HepG2 (cell line): ENCODE measurements around the gene CCDC57. TPM values are rescaled to one million over a fixed set of nuclear protein-coding genes. Genes with fewer than 3 reads are reported as not detected.

Experiments
- ADNP ChIP-seq: sonication (generic); formaldehyde crosslinking; IDR thresholded peaks from 2 replicates; pipeline ENCODE4 v1.4.0; 2020; ENCODE audit warnings: missing genetic modification reagents
- BORCS8-MEF2B ChIP-seq: sonication (generic); formaldehyde crosslinking; IDR thresholded peaks from 2 replicates; pipeline ENCODE4 v1.8.0; 2022; ENCODE audit warnings: mild to moderate bottlenecking, missing genetic modification reagents
- ESRRA ChIP-seq: sonication (generic); formaldehyde crosslinking; IDR thresholded peaks from 2 replicates; pipeline ENCODE4 v1.5.1; 2020; ENCODE audit warnings: mild to moderate bottlenecking, low read depth, missing genetic modification reagents
- ETV6 ChIP-seq: sonication (generic); formaldehyde crosslinking; conservative IDR thresholded peaks from 2 replicates; pipeline ENCODE4 v1.4.0; 2020; ENCODE audit warnings: missing genetic modification reagents
- GATA4 ChIP-seq: sonication (generic); IDR thresholded peaks from 2 replicates; pipeline ENCODE4 v1.6.1; 2016; ENCODE audit warnings: antibody characterized with exemption, low read depth, borderline replicate concordance
- KAT2B ChIP-seq: fragments of 150-350 bp; IDR thresholded peaks from 2 replicates; pipeline ENCODE4 v1.6.1; 2014; ENCODE audit warnings: low read depth, low read length, borderline replicate concordance
- PAWR ChIP-seq: sonication (generic); formaldehyde crosslinking; IDR thresholded peaks from 2 replicates; pipeline ENCODE4 v1.4.0; 2020; ENCODE audit warnings: missing genetic modification reagents, mild to moderate bottlenecking, borderline replicate concordance
- PHF20 ChIP-seq: sonication (generic); formaldehyde crosslinking; IDR thresholded peaks from 2 replicates; pipeline ENCODE4 v1.5.0; 2020; ENCODE audit warnings: mild to moderate bottlenecking, missing genetic modification reagents
- POLR2AphosphoS5 ChIP-seq: IDR thresholded peaks from 2 replicates; pipeline ENCODE4 v1.6.1; 2012; ENCODE audit warnings: low read depth, low read length
- RFX1 ChIP-seq: fragments of 450-650 bp; IDR thresholded peaks from 2 replicates; pipeline ENCODE4 v1.6.1; 2017
- TARDBP ChIP-seq: sonication (generic); formaldehyde crosslinking; IDR thresholded peaks from 2 replicates; pipeline ENCODE4 v1.8.0; 2022; ENCODE audit warnings: mild to moderate bottlenecking, missing genetic modification reagents
- TEAD2 ChIP-seq: sonication (generic); formaldehyde crosslinking; IDR thresholded peaks from 2 replicates; pipeline ENCODE4 v1.9.0; 2021; ENCODE audit warnings: missing genetic modification reagents
- YEATS4 ChIP-seq: sonication (generic); formaldehyde crosslinking; IDR thresholded peaks from 2 replicates; pipeline ENCODE4 v1.4.0; 2020; ENCODE audit warnings: missing genetic modification reagents, borderline replicate concordance
- ZBTB20 ChIP-seq: sonication (generic); formaldehyde crosslinking; IDR thresholded peaks from 2 replicates; pipeline ENCODE4 v1.8.1; 2023; ENCODE audit warnings: missing genetic modification reagents, low read depth, mild to moderate bottlenecking, borderline replicate concordance
- ZC3H4 ChIP-seq: sonication (generic); formaldehyde crosslinking; IDR thresholded peaks from 2 replicates; pipeline ENCODE4 v1.4.0; 2020; ENCODE audit warnings: missing genetic modification reagents, borderline replicate concordance
- ZFP36L1 ChIP-seq: sonication (generic); formaldehyde crosslinking; IDR thresholded peaks from 2 replicates; pipeline ENCODE4 v1.8.0; 2022; ENCODE audit warnings: mild to moderate bottlenecking, missing genetic modification reagents, moderate library complexity
- ZNF235 ChIP-seq: sonication (generic); formaldehyde crosslinking; IDR thresholded peaks from 2 replicates; pipeline ENCODE4 v1.8.1; 2023; ENCODE audit warnings: mild to moderate bottlenecking, missing genetic modification reagents, borderline replicate concordance
- ZNF274 ChIP-seq: sonication (generic); formaldehyde crosslinking; IDR thresholded peaks from 2 replicates; pipeline ENCODE4 v1.5.1; 2020; ENCODE audit warnings: mild to moderate bottlenecking, missing genetic modification reagents
- ZNF772 ChIP-seq: sonication (generic); formaldehyde crosslinking; IDR thresholded peaks from 2 replicates; pipeline ENCODE4 v1.5.0; 2020; ENCODE audit warnings: mild to moderate bottlenecking, missing genetic modification reagents
- polyA plus RNA-seq, 8 experiments: library from polyadenylated mRNA; depleted of rRNA in 3 of 8; stranded (reverse) in 7 of 8; unstranded in 1 of 8; fragments of >200 nt; fragmentation: Illumina TruSeq in 4 of 8; extraction: Trizol in 4 of 8; gene quantifications; 2 replicates each; pipeline versions ENCODE4 v1.2.1 to v1.2.3, GENCODE V29; 2011 to 2016; ENCODE audit warnings: low read depth in 4 of 8, missing spikeins in 1 of 8, mixed read lengths in 1 of 8; ENCODE audit not compliant: insufficient read depth in 1 of 8
- total RNA-seq, 5 experiments: library from RNA; depleted of rRNA; stranded (reverse); fragments of >200 nt; fragmentation: Illumina TruSeq; extraction: Trizol; gene quantifications; 2 replicates each; pipeline ENCODE4 v1.2.3, GENCODE V29; 2016; ENCODE audit warnings: low read depth in 1 of 5
- TF ChIP-seq, protein P1 (sequence below): sonication (generic); formaldehyde crosslinking; IDR thresholded peaks from 2 replicates; pipeline ENCODE4 v1.4.0; 2020; ENCODE audit warnings: missing genetic modification reagents
- TF ChIP-seq, protein P2 (sequence below): sonication (generic); formaldehyde crosslinking; IDR thresholded peaks from 2 replicates; pipeline ENCODE4 v1.5.0; 2020; ENCODE audit warnings: mild to moderate bottlenecking, missing genetic modification reagents, moderate library complexity

Gene CCDC57
- total and polyA plus RNA-seq, 2 of the 13 experiments (the other 11 are each of a cell fraction or from before 2014, with no cell fraction given) = 59.3 to 59.9 TPM

DNA sequence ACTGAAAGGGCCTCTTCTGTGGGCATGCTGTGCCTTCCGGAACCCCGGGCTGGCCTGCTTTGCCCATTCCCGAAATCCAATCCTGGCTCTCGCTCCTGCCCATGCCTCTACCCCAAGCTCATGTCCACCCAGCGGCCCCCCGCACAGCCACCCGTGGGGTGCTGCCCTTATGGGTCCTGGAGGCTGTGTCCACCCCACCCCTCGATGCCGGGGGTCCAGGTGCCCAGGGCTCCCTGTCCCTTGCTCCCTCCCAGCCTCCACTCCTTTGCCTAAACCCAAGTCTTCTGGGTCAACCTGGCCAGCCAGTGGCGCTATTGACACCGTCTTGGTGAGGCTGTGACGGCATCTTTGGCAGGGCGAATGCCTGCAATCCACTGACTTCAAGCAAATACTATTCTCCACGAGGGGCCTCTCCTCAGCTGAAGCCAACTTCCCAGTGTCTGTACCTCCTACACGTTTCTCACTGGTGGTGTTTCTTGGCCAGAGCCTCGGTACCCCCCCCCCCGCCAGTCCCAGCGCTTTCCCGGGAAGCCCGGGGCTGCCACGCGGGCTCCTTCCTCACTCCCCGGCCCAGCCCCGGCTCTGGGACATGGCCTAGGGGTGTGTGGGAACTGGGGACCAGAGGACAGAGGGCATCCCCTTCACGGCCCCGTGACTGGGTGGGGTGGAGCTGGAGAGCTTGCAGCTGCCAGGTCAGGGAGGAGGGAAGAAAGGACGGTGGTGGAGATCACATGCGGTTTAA lies 134.9 kb downstream of the CCDC57 start (continued):
- TF ChIP-seq ETV6 (no peak), RFX1 (no peak), KAT2B (no peak), TEAD2 (no peak), ZFP36L1 (CRISPR knock-in tag) (0 out of 2 replicates have a peak, but pooled peaks have one; percentile 30), ZNF772 (no peak; the same call in 1 of the 2 replicates), GATA4 (no peak), TARDBP (no peak), ZBTB20 (CRISPR knock-in tag) (peak; percentile 19; the same call in 1 of the 2 replicates), BORCS8-MEF2B (CRISPR knock-in tag) (peak; percentile 64; the same call in 1 of the 2 replicates), YEATS4 (CRISPR knock-in tag) (no peak), ADNP (CRISPR knock-in tag) (no peak), ZNF274 (CRISPR knock-in tag) (no peak), POLR2AphosphoS5 (peak; percentile 52), PHF20 (no peak), PAWR (CRISPR knock-in tag) (no peak), ESRRA (CRISPR knock-in tag) (0 out of 2 replicates have a peak, but pooled peaks have one; percentile 17), ZNF235 (CRISPR knock-in tag) (0 out of 2 replicates have a peak, but pooled peaks have one; percentile 39), ZC3H4 (CRISPR knock-in tag) (0 out of 2 replicates have a peak, but pooled peaks have one; percentile 7)
- TF ChIP-seq, protein P1, sequence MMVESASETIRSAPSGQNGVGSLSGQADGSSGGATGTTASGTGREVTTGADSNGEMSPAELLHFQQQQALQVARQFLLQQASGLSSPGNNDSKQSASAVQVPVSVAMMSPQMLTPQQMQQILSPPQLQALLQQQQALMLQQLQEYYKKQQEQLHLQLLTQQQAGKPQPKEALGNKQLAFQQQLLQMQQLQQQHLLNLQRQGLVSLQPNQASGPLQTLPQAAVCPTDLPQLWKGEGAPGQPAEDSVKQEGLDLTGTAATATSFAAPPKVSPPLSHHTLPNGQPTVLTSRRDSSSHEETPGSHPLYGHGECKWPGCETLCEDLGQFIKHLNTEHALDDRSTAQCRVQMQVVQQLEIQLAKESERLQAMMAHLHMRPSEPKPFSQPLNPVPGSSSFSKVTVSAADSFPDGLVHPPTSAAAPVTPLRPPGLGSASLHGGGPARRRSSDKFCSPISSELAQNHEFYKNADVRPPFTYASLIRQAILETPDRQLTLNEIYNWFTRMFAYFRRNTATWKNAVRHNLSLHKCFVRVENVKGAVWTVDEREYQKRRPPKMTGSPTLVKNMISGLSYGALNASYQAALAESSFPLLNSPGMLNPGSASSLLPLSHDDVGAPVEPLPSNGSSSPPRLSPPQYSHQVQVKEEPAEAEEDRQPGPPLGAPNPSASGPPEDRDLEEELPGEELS (CRISPR knock-in tag) = no peak
- TF ChIP-seq, protein P2, sequence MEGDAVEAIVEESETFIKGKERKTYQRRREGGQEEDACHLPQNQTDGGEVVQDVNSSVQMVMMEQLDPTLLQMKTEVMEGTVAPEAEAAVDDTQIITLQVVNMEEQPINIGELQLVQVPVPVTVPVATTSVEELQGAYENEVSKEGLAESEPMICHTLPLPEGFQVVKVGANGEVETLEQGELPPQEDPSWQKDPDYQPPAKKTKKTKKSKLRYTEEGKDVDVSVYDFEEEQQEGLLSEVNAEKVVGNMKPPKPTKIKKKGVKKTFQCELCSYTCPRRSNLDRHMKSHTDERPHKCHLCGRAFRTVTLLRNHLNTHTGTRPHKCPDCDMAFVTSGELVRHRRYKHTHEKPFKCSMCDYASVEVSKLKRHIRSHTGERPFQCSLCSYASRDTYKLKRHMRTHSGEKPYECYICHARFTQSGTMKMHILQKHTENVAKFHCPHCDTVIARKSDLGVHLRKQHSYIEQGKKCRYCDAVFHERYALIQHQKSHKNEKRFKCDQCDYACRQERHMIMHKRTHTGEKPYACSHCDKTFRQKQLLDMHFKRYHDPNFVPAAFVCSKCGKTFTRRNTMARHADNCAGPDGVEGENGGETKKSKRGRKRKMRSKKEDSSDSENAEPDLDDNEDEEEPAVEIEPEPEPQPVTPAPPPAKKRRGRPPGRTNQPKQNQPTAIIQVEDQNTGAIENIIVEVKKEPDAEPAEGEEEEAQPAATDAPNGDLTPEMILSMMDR (CRISPR knock-in tag) = peak; percentile 58
